ENCODE data around the gene STBD1.

STBD1 gene

DNA sequence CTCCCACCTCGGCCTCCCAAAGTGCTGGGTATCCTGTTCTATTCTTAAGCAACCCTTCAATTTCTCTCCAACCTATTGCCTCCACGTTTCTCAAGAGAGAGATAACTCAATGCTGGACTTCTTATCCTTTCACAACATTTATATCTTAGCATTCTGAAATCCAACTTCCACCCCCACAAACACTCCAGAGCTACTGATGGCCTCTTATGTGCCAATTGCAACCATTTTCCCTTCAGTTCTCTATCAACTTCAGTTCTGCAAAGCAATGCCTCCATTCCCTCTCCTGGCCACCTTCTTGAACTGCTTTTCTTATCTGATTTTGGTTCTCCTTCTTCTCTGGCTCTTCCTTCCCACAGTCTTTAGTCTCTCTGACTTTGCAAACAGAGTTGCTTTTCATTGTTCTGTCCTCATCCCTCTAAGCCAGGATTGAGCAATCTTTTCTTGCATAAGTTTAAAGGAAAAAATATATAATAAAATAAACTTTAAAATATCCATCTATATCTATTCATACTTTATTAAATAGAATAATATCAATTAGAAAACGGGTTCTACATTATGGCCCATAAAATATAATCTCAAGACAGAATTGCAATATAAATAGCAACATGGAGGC lies 3.6 kb upstream of the STBD1 start:
- no peaks in the 10 kb centered on the region for H3K36me3 ChIP-seq (ENCODE audit: insufficient read depth, low read length)
- no peak overlapping the region for H3K4me2 ChIP-seq (ENCODE audit: insufficient read depth, low read length)
- H3K9me3 ChIP-seq (ENCODE audit: insufficient read depth, low read length, severe bottlenecking): no peaks in the 10 kb centered on the region
- H3K4me1 ChIP-seq (ENCODE audit: insufficient read depth, low read length): peaks cover 8% of the 10 kb centered on the region
- no peak for ATAC-seq (ENCODE audit: insufficient read depth, low read depth)
- H3K27ac ChIP-seq (ENCODE audit: low read length): no peak overlapping the region
- no peaks in the 10 kb centered on the region for H4K20me1 ChIP-seq (ENCODE audit: insufficient read depth, low read length)
- TF ChIP-seq, protein P1, sequence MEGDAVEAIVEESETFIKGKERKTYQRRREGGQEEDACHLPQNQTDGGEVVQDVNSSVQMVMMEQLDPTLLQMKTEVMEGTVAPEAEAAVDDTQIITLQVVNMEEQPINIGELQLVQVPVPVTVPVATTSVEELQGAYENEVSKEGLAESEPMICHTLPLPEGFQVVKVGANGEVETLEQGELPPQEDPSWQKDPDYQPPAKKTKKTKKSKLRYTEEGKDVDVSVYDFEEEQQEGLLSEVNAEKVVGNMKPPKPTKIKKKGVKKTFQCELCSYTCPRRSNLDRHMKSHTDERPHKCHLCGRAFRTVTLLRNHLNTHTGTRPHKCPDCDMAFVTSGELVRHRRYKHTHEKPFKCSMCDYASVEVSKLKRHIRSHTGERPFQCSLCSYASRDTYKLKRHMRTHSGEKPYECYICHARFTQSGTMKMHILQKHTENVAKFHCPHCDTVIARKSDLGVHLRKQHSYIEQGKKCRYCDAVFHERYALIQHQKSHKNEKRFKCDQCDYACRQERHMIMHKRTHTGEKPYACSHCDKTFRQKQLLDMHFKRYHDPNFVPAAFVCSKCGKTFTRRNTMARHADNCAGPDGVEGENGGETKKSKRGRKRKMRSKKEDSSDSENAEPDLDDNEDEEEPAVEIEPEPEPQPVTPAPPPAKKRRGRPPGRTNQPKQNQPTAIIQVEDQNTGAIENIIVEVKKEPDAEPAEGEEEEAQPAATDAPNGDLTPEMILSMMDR (IDR thresholded peaks at IDR 0.05; ENCODE audit: borderline replicate concordance, extremely low read depth, low read length, poor library complexity, severe bottlenecking): no peak
- TF ChIP-seq EZH2 (IDR thresholded peaks at IDR 0.05; ENCODE audit: borderline replicate concordance, low read depth, low read length, severe bottlenecking): no peak
- no peak overlapping the region for H2AFZ ChIP-seq (ENCODE audit: low read depth, low read length)
- H3K27me3 ChIP-seq (ENCODE audit: insufficient read depth, low read length, poor library complexity): no peaks in the 10 kb centered on the region
- H3K9ac ChIP-seq (ENCODE audit: low read depth, low read length): no peak overlapping the region
- no peak for DNase-seq
- no peaks in the 10 kb centered on the region for H3K79me2 ChIP-seq (ENCODE audit: insufficient read depth, low read length)
- no peak overlapping the region for H3K4me3 ChIP-seq (ENCODE audit: low read depth in 1 of 2, low read length in 2 of 2)

DNA sequence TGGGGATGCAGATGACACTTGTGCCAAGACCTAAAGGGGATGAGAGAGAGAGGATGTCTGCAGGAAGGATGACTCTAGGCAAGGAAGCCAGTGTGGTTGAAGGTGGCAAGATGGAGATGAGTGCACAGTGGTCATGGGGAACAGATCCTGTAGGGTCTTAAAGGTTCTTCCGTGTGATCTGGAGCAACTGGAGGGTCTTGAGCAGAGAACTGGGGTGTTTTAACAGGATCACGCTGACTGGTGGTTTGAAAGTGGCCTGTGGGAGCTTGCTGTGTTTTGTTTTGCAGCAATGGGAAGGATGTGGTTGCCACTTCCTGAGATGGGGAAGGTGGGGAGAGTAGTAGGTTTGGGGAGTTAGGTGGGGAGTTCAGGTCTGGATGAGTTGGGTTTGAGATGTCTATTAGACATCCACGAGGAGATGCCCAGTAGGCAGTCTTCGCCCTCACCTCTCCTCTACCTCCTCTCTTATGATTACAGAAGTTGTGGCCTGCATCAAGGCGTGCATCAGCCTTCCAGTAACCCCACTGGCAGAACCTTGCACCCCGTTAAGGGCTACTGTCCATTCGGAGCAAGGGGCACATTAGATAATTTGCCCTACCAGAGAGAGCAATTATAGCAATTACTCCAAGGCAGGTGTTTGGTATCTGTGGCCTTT lies 1.4 kb upstream of the STBD1 start:
- H3K4me3 ChIP-seq (ENCODE audit: low read depth in 1 of 2, low read length in 2 of 2): no peak overlapping the region
- H3K27ac ChIP-seq (ENCODE audit: low read length): no peak overlapping the region
- DNase-seq: peak; percentile 16

DNA sequence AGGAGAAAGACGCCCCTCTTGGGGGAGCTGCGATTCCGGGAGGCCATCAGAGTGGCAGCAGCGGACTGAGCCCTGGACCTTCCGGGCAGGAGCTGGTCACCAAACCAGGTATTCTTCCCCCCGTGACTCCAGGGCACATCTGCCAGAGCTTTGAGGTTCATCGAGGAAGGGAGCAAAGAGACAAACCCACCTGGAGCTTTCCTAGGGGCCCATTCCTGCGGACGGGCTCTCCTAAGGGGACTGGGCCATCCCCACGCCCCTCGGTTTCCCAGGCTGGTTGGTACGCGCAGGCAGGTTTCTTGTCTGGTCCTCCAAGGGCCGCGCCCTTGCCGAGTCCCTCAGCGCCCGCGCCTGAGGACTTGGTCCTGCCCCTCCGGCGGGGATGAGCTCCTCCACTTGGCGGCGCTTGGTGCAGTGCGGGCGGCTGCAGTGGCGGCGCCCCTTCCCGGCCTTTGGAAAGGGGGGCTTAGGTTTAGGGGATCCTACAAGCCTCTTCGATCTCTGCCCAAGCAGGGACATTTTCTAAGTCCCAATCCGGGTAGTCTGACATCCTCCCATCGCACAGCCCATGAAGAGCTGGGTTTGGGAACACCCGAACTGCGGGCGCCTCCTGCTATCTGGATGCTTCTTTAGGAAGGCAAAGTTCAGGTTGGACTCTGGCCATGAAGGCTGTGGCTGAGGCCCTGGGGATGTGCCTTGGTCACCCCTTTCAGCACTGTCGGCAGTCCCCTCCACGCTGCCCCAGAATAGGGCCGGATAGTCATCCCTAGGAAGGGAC lies 538 bp downstream of the STBD1 start:
- H3K4me2 ChIP-seq (ENCODE audit: insufficient read depth, low read length): no peak overlapping the region
- H4K20me1 ChIP-seq (ENCODE audit: insufficient read depth, low read length): no peaks in the 10 kb centered on the region
- no peak overlapping the region for H3K27ac ChIP-seq (ENCODE audit: low read length)
- H3K9ac ChIP-seq (ENCODE audit: low read depth, low read length): no peak overlapping the region
- H3K9me3 ChIP-seq (ENCODE audit: insufficient read depth, low read length, severe bottlenecking): no peaks in the 10 kb centered on the region
- H3K36me3 ChIP-seq (ENCODE audit: insufficient read depth, low read length): no peaks in the 10 kb centered on the region
- H3K27me3 ChIP-seq (ENCODE audit: insufficient read depth, low read length, poor library complexity): no peaks in the 10 kb centered on the region
- H3K4me3 ChIP-seq (ENCODE audit: low read depth in 1 of 2, low read length in 2 of 2): no peak overlapping the region
- peaks cover 8% of the 10 kb centered on the region for H3K4me1 ChIP-seq (ENCODE audit: insufficient read depth, low read length)
- no peak for TF ChIP-seq EZH2 (IDR thresholded peaks at IDR 0.05; ENCODE audit: borderline replicate concordance, low read depth, low read length, severe bottlenecking)
- TF ChIP-seq, protein P1 (IDR thresholded peaks at IDR 0.05; ENCODE audit: borderline replicate concordance, extremely low read depth, low read length, poor library complexity, severe bottlenecking): no peak
- H2AFZ ChIP-seq (ENCODE audit: low read depth, low read length): no peak overlapping the region
- H3K79me2 ChIP-seq (ENCODE audit: insufficient read depth, low read length): no peaks in the 10 kb centered on the region
- ATAC-seq (ENCODE audit: insufficient read depth, low read depth): no peak
- DNase-seq: no peak

More for the DNA sequence above, 1.4 kb upstream of the STBD1 start:
- Histone ChIP-seq H4K20me1 (ENCODE audit: insufficient read depth, low read length) (no peaks in the 10 kb centered on the region), H3K79me2 (ENCODE audit: insufficient read depth, low read length) (no peaks in the 10 kb centered on the region), H2AFZ (ENCODE audit: low read depth, low read length) (0 out of 2 replicates have a peak overlapping the region, but pooled peaks have one; percentile 38), H3K36me3 (ENCODE audit: insufficient read depth, low read length) (no peaks in the 10 kb centered on the region), H3K27me3 (ENCODE audit: insufficient read depth, low read length, poor library complexity) (no peaks in the 10 kb centered on the region), H3K4me2 (ENCODE audit: insufficient read depth, low read length) (no peak overlapping the region), H3K9ac (ENCODE audit: low read depth, low read length) (no peak overlapping the region), H3K9me3 (ENCODE audit: insufficient read depth, low read length, severe bottlenecking) (no peaks in the 10 kb centered on the region), H3K4me1 (ENCODE audit: insufficient read depth, low read length) (peaks cover 8% of the 10 kb centered on the region)
- ATAC-seq (ENCODE audit: insufficient read depth, low read depth): peak; percentile 67
- TF ChIP-seq, protein P1 (IDR thresholded peaks at IDR 0.05; ENCODE audit: borderline replicate concordance, extremely low read depth, low read length, poor library complexity, severe bottlenecking): no peak
- TF ChIP-seq EZH2 (IDR thresholded peaks at IDR 0.05; ENCODE audit: borderline replicate concordance, low read depth, low read length, severe bottlenecking): no peak

Measured in DND-41 (cell line).